OCI-LY1 (cell line): ENCODE measurements around the gene GSKIP.

ENCODE experiments used
- EZH2 ChIP-seq: fragments of 200-600 bp; sonication (generic), shearing (Covaris generic); IDR thresholded peaks from 2 replicates; pipeline ENCODE4 v1.8.0; 2017; ENCODE audit warnings: borderline replicate concordance, mixed run types, mild to moderate bottlenecking, antibody characterized with exemption, low read length, moderate library complexity, mixed read lengths
- TF ChIP-seq, protein P1 (sequence below): fragments of 200-600 bp; sonication (generic), shearing (Covaris generic); IDR thresholded peaks from 2 replicates; pipeline ENCODE4 v1.5.1; 2017; ENCODE audit warnings: mild to moderate bottlenecking, antibody characterized with exemption, low read length, moderate library complexity, mixed read lengths

DNA sequence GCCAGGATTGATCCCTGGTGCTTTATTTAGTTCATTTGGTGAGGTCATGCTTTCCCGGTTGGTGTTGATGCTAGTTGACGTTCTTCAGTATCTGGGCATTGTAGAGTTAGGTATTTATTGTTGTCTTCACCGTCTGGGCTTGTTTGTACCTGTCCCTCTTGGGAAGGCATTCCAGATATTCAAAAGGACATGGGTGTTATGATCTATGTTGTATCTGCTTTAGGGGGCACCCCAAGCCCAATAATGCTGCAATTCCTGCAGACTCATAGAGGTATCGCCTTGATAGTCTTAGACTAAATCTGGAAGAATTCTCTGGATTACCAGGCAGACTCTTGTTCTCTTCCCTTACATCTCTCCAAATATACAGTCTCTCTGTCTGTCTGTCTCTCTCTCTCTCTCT is 70.7 kb downstream of the GSKIP start:
- TF ChIP-seq, protein P1, sequence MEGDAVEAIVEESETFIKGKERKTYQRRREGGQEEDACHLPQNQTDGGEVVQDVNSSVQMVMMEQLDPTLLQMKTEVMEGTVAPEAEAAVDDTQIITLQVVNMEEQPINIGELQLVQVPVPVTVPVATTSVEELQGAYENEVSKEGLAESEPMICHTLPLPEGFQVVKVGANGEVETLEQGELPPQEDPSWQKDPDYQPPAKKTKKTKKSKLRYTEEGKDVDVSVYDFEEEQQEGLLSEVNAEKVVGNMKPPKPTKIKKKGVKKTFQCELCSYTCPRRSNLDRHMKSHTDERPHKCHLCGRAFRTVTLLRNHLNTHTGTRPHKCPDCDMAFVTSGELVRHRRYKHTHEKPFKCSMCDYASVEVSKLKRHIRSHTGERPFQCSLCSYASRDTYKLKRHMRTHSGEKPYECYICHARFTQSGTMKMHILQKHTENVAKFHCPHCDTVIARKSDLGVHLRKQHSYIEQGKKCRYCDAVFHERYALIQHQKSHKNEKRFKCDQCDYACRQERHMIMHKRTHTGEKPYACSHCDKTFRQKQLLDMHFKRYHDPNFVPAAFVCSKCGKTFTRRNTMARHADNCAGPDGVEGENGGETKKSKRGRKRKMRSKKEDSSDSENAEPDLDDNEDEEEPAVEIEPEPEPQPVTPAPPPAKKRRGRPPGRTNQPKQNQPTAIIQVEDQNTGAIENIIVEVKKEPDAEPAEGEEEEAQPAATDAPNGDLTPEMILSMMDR, result no peak
- TF ChIP-seq EZH2, result no peak
